T-helper 22 cell (primary cell): ENCODE measurements around the gene PAX2.

Source experiments
- DNase-seq: peaks from one replicate; pipeline ENCODE4 v3.0.0-alpha.2; 2020; ENCODE audit warnings: low read depth

The PAX2 gene

GRCh38 chr10:100817268-100817839 lies 72.0 kb downstream of the PAX2 start:
- no peak for DNase-seq

DNA sequence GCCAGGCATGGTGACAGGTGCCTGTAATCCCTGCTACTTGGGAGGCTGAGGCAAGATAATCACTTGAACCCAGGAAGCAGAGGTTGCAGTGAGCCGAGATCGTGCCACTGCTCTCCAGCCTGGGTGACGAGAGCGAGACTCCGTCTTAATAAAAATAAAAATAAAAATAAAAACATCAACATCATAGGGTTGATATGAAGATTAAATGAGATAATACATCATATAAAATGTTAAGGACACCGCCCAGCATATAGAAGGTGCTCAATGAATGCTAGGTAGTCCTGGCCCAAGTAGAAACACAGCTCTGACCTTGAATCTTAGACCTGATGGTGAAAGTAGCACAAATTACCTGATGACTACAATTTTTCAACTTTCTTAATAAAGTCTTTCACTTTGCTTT lies 74.0 kb downstream of the PAX2 start:
- no peak for DNase-seq

DNA sequence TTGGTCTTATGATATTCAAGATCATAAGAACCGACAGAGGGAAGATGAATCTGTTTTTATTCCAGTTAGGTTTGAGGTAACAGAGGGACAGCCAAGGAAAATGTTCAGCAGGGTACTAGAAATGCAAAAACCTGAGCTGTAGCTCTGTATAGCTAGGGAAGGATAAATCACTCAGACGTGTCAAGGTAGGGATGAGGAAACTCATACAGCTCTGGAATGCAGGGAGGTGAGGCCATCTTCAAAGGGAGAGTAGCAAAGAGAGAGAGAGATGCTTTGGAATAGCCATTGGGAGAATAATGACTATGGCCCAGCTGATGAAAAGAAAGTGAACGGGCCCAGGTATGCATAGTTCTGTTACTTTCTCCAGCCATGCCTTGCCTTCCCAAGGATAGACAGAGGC lies 77.8 kb downstream of the PAX2 start:
- no peak for DNase-seq

- no peak for DNase-seq
Observed at GRCh38 chr10:100824886-100825285, 79.5 kb downstream of the PAX2 start.

GRCh38 chr10:100825325-100825875 lies 80.0 kb downstream of the PAX2 start:
- DNase-seq, result no peak

DNA sequence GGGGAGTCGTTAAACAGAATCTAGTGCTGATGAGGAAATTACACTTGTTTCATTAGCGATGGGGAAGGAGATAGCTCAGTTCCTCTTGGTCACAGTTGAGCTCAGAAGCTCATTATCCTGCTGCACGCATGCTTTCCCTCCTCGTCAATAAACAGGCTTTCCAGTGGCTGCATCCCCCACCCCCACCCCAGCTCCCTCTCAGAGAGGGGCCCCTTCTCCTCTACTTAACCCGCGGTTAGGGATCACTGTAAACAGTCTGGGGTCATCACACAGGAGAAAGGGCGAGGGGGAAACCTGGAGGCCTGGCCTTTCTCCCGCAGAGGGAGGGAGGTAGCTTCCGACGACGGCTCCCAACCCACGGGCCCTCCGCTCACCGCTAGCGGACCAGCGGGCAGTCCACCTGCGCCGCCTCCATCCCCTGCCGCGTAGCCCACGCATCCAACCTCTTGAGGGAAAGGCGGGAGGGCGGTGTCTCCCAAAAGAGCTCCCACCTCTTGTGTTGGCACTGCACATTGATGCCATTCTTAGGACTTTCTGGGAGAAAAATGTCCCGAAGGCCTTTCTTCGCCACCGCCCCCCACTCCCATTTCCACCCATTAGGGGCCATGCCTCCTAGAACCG lies 80.8 kb downstream of the PAX2 start:
- DNase-seq, result no peak

- DNase-seq, result no peak
Observed at GRCh38 chr10:100826661-100826982, 81.2 kb downstream of the PAX2 start.

DNA sequence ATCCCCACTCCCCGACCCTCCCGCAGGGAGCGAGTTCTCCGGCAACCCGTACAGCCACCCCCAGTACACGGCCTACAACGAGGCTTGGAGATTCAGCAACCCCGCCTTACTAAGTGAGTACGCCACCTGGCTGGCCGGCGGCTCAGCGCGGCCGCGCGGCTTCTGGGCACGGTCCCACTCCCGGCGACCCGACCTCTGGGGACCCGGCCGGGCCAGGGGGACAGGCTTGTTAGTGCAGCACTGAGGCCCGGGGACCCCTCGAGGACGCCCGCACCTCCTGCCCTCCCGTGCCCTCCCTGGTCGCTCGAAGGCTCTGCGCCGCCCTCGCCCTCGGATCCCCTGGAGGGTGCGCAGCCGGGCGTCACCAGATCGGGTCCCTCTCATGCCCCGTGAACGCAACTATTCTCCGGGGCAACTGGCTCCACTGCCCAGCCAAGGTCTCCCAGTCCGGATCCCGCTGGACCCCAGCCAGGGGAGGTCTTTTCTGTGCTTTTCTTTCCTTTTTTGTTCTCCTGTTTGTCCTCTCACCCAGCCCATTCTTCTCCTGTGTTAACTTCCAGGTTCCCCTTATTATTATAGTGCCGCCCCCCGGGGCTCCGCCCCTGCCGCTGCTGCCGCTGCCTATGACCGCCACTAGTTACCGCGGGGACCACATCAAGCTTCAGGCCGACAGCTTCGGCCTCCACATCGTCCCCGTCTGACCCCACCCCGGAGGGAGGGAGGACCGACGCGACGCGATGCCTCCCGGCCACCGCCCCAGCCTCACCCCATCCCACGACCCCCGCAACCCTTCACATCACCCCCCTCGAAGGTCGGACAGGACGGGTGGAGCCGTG lies 81.8 kb downstream of the PAX2 start:
- DNase-seq, result no peak

GRCh38 chr10:100827819-100828737 lies 82.7 kb downstream of the PAX2 start:
- DNase-seq, result no peak

DNA sequence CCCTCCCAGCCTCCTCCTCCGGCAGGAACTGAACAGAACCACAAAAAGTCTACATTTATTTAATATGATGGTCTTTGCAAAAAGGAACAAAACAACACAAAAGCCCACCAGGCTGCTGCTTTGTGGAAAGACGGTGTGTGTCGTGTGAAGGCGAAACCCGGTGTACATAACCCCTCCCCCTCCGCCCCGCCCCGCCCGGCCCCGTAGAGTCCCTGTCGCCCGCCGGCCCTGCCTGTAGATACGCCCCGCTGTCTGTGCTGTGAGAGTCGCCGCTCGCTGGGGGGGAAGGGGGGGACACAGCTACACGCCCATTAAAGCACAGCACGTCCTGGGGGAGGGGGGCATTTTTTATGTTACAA lies 83.3 kb downstream of the PAX2 start:
- no peak for DNase-seq

DNA sequence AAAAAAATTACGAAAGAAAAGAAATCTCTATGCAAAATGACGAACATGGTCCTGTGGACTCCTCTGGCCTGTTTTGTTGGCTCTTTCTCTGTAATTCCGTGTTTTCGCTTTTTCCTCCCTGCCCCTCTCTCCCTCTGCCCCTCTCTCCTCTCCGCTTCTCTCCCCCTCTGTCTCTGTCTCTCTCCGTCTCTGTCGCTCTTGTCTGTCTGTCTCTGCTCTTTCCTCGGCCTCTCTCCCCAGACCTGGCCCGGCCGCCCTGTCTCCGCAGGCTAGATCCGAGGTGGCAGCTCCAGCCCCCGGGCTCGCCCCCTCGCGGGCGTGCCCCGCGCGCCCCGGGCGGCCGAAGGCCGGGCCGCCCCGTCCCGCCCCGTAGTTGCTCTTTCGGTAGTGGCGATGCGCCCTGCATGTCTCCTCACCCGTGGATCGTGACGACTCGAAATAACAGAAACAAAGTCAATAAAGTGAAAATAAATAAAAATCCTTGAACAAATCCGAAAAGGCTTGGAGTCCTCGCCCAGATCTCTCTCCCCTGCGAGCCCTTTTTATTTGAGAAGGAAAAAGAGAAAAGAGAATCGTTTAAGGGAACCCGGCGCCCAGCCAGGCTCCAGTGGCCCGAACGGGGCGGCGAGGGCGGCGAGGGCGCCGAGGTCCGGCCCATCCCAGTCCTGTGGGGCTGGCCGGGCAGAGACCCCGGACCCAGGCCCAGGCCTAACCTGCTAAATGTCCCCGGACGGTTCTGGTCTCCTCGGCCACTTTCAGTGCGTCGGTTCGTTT lies 83.9 kb downstream of the PAX2 start:
- no peak for DNase-seq

GRCh38 chr10:100829933-100830727 lies 84.7 kb downstream of the PAX2 start:
- no peak for DNase-seq

- no peak for DNase-seq
Observed at GRCh38 chr10:100830728-100831111, 85.3 kb downstream of the PAX2 start.

DNA sequence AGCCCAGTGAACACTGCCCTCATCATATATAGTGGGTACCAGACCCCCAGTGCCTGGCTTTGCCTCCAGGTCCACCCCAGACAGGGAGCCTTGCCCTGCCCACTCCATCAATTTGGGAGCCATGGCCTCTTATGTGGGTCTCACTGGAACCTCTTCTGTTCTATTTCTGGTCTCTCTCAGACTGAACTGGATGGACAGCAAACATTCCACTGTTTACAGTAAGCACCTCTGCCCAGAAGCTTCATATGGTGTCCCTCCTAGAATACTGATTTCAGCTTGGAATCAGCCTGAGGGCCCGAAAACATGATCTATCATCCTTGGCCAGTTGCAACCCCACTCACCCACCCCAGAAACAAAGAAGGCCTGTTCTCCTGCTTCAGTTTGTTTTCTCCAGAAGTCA lies 86.4 kb downstream of the PAX2 start:
- no peak for DNase-seq

DNA sequence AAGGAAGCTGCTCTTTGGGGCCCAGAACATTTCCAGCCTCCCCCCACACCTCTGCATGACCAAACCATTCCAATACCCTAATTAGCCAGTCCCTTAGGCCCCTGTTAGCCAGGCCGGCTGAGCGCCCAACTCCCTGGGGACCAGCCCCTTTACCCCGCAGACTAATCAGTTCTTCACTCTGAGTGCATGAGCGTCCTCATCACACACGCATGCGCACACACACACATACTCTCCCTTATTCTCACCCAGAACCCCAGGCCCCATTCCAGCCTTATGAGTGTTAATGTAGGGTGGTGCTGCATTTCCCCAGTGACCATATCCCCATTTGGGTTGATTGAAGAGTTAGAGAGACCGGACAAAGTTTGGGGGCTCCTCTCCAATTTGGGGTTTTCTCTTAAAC lies 90.4 kb downstream of the PAX2 start:
- DNase-seq, result no peak

DNA sequence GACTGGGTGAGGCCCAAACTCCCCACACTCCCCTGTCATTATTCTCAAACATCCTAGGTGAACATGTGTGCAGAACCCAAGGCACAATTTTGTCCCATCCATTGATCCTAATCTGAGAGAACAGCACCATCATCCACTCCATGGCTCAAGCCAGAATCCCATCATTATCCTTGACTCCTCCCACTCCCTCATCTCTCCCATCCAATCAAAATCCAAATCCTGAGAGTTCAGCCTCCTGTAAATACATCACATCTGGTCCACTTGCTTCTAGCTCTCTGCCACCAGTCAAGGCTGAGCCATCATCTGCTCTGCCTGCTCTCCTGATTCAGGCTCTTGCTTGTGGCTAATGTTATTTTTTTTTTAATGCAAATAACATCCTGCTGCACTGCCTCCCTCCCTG lies 91.5 kb downstream of the PAX2 start:
- DNase-seq, result no peak

- no peak for DNase-seq
Observed at GRCh38 chr10:100837300-100837699, 91.9 kb downstream of the PAX2 start.

- no peak for DNase-seq
Observed at GRCh38 chr10:100838986-100839385, 93.6 kb downstream of the PAX2 start.

DNA sequence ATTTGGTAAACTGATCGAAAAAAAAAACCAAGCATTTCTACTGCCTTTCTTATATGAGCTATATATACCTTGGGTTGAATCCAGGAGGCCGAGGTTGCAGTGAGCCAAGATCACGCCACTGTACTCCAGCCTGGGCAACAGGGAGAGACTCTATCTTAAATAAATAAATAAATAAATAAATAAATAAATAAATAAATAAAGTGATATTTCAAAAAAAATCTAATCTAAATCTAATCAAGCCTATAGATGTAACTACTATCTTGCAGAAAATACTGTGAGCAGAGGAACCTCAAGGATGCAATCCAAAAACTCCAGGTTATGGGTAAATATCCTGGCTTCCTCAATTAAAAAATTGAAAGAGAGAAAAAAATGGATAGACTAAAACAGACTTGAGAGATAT lies 96.1 kb downstream of the PAX2 start:
- DNase-seq, result no peak

- DNase-seq, result no peak
Observed at GRCh38 chr10:100847440-100847839, 102.1 kb downstream of the PAX2 start.

- DNase-seq, result no peak
Observed at GRCh38 chr10:100848770-100849169, 103.4 kb downstream of the PAX2 start.
